Measurements from ENCODE around the gene NPR3. TPM values are rescaled to one million over a fixed set of nuclear protein-coding genes. Genes with fewer than 3 reads are reported as not detected.

NPR3 gene
- total RNA-seq, 2 donors from 2014 or later, result 0.20 to 0.82 TPM

- Mint-ChIP-seq H3K9me3 (no peaks in the 10 kb centered on the region), H3K27ac (no peak overlapping the region), H3K4me1 (no peaks in the 10 kb centered on the region), H3K4me3 (no peak overlapping the region), H3K27me3 (ENCODE audit: insufficient read depth) (peaks cover 2% of the 10 kb centered on the region), H3K36me3 (ENCODE audit: low read depth) (no peaks in the 10 kb centered on the region)
- Histone ChIP-seq H3K27ac (ENCODE audit: low read depth, low read length) (no peak overlapping the region), H3K4me1 (ENCODE audit: control insufficient read depth, insufficient read depth, low read length) (no peaks in the 10 kb centered on the region), H3K9ac (ENCODE audit: extremely low read depth, low read length, poor library complexity, severe bottlenecking) (no peak overlapping the region), H3K9me3 (ENCODE audit: control insufficient read depth, low read length) (no peaks in the 10 kb centered on the region), H3K4me3 (ENCODE audit: low read length) (no peak overlapping the region), H3K36me3 (ENCODE audit: control insufficient read depth, insufficient read depth, low read length) (no peaks in the 10 kb centered on the region), H3K27me3 (ENCODE audit: control insufficient read depth, insufficient read depth, low read length, poor library complexity, severe bottlenecking) (no peaks in the 10 kb centered on the region)
- 87 to 92% methylated on average over 2 of the region's 2 CpGs for WGBS, 2 experiments (ENCODE audit: insufficient coverage in 1 of 2, insufficient read length in 1 of 2)
- TF ChIP-seq CTCF (conservative IDR thresholded peaks at IDR 0.05), result no peak
- no peak for DNase-seq
Observed at GRCh38 chr5:32828492-32828891, 117.4 kb downstream of the NPR3 start.

GRCh38 chr5:32831624-32832023, 120.5 kb downstream of the NPR3 start:
- no peak overlapping the region for H3K4me3 Mint-ChIP-seq
- Histone ChIP-seq H3K27ac (ENCODE audit: low read depth, low read length) (no peak overlapping the region), H3K9me3 (ENCODE audit: control insufficient read depth, low read length) (no peaks in the 10 kb centered on the region), H3K4me1 (ENCODE audit: control insufficient read depth, insufficient read depth, low read length) (no peaks in the 10 kb centered on the region), H3K9ac (ENCODE audit: extremely low read depth, low read length, poor library complexity, severe bottlenecking) (no peak overlapping the region), H3K27me3 (ENCODE audit: control insufficient read depth, insufficient read depth, low read length, poor library complexity, severe bottlenecking) (no peaks in the 10 kb centered on the region), H3K4me3 (ENCODE audit: low read length) (no peak overlapping the region), H3K36me3 (ENCODE audit: control insufficient read depth, insufficient read depth, low read length) (no peaks in the 10 kb centered on the region)
- DNase-seq, result no peak
- TF ChIP-seq CTCF (conservative IDR thresholded peaks at IDR 0.05), result no peak
- H3K9me3 Mint-ChIP-seq, result no peaks in the 10 kb centered on the region
- 79 to 80% methylated on average over 1 of the region's 1 CpG for WGBS, 2 experiments (ENCODE audit: insufficient coverage in 1 of 2, insufficient read length in 1 of 2)
- no peaks in the 10 kb centered on the region for H3K36me3 Mint-ChIP-seq (ENCODE audit: low read depth)
- H3K27ac Mint-ChIP-seq, result no peak overlapping the region
- H3K27me3 Mint-ChIP-seq (ENCODE audit: insufficient read depth), result peaks cover 3% of the 10 kb centered on the region
- H3K4me1 Mint-ChIP-seq, result no peaks in the 10 kb centered on the region

- WGBS, 2 experiments (ENCODE audit: insufficient coverage in 1 of 2, insufficient read length in 1 of 2), result 86 to 93% methylated on average over 1 of the region's 1 CpG
- H3K4me3 ChIP-seq (ENCODE audit: low read length), result no peak overlapping the region
Observed at GRCh38 chr5:32833127-32833526, 122.0 kb downstream of the NPR3 start.

More at GRCh38 chr5:32833127-32833526, 122.0 kb downstream of the NPR3 start:
- H3K4me3 Mint-ChIP-seq, result no peak overlapping the region
- no peaks in the 10 kb centered on the region for H3K36me3 ChIP-seq (ENCODE audit: control insufficient read depth, insufficient read depth, low read length)
- H3K27ac Mint-ChIP-seq, result no peak overlapping the region
- H3K27me3 Mint-ChIP-seq (ENCODE audit: insufficient read depth), result peaks cover 3% of the 10 kb centered on the region
- no peaks in the 10 kb centered on the region for H3K4me1 ChIP-seq (ENCODE audit: control insufficient read depth, insufficient read depth, low read length)
- no peak for DNase-seq
- H3K36me3 Mint-ChIP-seq (ENCODE audit: low read depth), result no peaks in the 10 kb centered on the region
- no peak overlapping the region for H3K27ac ChIP-seq (ENCODE audit: low read depth, low read length)
- no peaks in the 10 kb centered on the region for H3K9me3 ChIP-seq (ENCODE audit: control insufficient read depth, low read length)
- no peak overlapping the region for H3K9ac ChIP-seq (ENCODE audit: extremely low read depth, low read length, poor library complexity, severe bottlenecking)
- H3K9me3 Mint-ChIP-seq, result no peaks in the 10 kb centered on the region
- no peaks in the 10 kb centered on the region for H3K27me3 ChIP-seq (ENCODE audit: control insufficient read depth, insufficient read depth, low read length, poor library complexity, severe bottlenecking)
- no peak for TF ChIP-seq CTCF (conservative IDR thresholded peaks at IDR 0.05)
- no peaks in the 10 kb centered on the region for H3K4me1 Mint-ChIP-seq

Measured in endodermal cell (in vitro differentiated cells).